Endothelial cell of umbilical vein (primary cell): ENCODE measurements around the gene ENDOD1. TPM values are rescaled to one million over a fixed set of nuclear protein-coding genes. Genes with fewer than 3 reads are reported as not detected.

Experiments used
- BruUV-seq: library from RNA; stranded (reverse); fragments of 400-500 nt; replicated peaks from 2 replicates; lab custom pipeline; 2021; lab: Mats Ljungman, UMichigan
- CTCF ChIA-PET: fragments of 300-600, 350-600 bp; sonication (Branson Sonifier 250); formaldehyde crosslinking; loops from one replicate; lab custom pipeline; 2021; ENCODE audit warnings: antibody characterized with exemption, inconsistent platforms; lab: Charles Lee
- POLR2A ChIA-PET: fragments of 300-600, 350-600 bp; sonication (Branson Sonifier 250); formaldehyde crosslinking; loops from one replicate; lab custom pipeline; 2021; ENCODE audit warnings: antibody characterized with exemption, inconsistent platforms; lab: Charles Lee
- DNase-seq: peaks from one replicate; pipeline ENCODE4 v3.0.0-alpha.2; 2011; ENCODE audit warnings: low read depth, low spot score
- FAIRE-seq: peaks from 2 replicates; lab custom pipeline; 2011; peaks lifted over from hg19 to GRCh38; lab: Jason Lieb, UNC
- H2AFZ ChIP-seq: 2 replicates; pipeline ENCODE4 v1.6.0; 2012; ENCODE audit warnings: low read depth, low read length, control low read depth, inconsistent platforms
- H3K27ac ChIP-seq: 2 replicates; pipeline ENCODE4 v1.5.1; 2011; ENCODE audit warnings: low read depth, mild to moderate bottlenecking, control low read depth, low read length, moderate library complexity; ENCODE audit not compliant: insufficient read depth
- H3K27me3 ChIP-seq, 2 experiments: 2 replicates each; pipeline versions ENCODE4 v1.6.0 to v1.6.1; 2011; ENCODE audit warnings: low read length in 2 of 2, mixed read lengths in 1 of 2; ENCODE audit not compliant: control insufficient read depth in 2 of 2, insufficient read depth in 2 of 2
- H3K36me3 ChIP-seq, 2 experiments: 2 replicates in 1 of 2; 3 replicates in 1 of 2; pipeline ENCODE4 v1.5.1; 2011; ENCODE audit warnings: low read length in 2 of 2, mild to moderate bottlenecking in 1 of 2, moderate library complexity in 1 of 2; ENCODE audit not compliant: control insufficient read depth in 2 of 2, insufficient read depth in 2 of 2; ENCODE audit errors: extremely low read depth in 1 of 2
- H3K4me1 ChIP-seq: 3 replicates; pipeline ENCODE4 v1.5.1; 2011; ENCODE audit warnings: mild to moderate bottlenecking, low read length; ENCODE audit not compliant: control insufficient read depth, insufficient read depth; ENCODE audit errors: extremely low read depth
- H3K4me2 ChIP-seq: 2 replicates; pipeline ENCODE4 v1.6.1; 2011; ENCODE audit warnings: low read length, control low read depth, mixed read lengths; ENCODE audit not compliant: insufficient read depth
- H3K4me3 ChIP-seq, 3 experiments: fragments of 200-600 bp in 1 of 3; sonication (generic), shearing (Covaris generic) in 1 of 3; replicated peaks in 1 of 3; 2 replicates each; pipeline ENCODE4 v1.5.1; 2011 to 2016; ENCODE audit warnings: control low read depth in 3 of 3, low read length in 3 of 3, mild to moderate bottlenecking in 2 of 3, inconsistent platforms in 1 of 3, low read depth in 1 of 3, moderate library complexity in 1 of 3; ENCODE audit not compliant: insufficient read depth in 1 of 3
- H3K79me2 ChIP-seq: 2 replicates; pipeline ENCODE4 v1.6.0; 2012; ENCODE audit warnings: low read length, inconsistent platforms; ENCODE audit not compliant: control insufficient read depth, insufficient read depth
- H3K9ac ChIP-seq: replicated peaks from 2 replicates; pipeline ENCODE3; 2011; ENCODE audit warnings: low read length, control low read depth; ENCODE audit not compliant: insufficient read depth; ENCODE audit errors: extremely low read depth
- H3K9me1 ChIP-seq: replicated peaks from 3 replicates; pipeline ENCODE4 v1.6.0; 2011; ENCODE audit warnings: mild to moderate bottlenecking, low read length; ENCODE audit not compliant: control insufficient read depth, insufficient read depth; ENCODE audit errors: extremely low read depth
- H3K9me3 ChIP-seq: replicated peaks from 2 replicates; pipeline ENCODE4 v1.5.1; 2012; ENCODE audit warnings: low read length, inconsistent platforms; ENCODE audit not compliant: control insufficient read depth, insufficient read depth
- H4K20me1 ChIP-seq: replicated peaks from 2 replicates; pipeline ENCODE3; 2011; ENCODE audit warnings: mild to moderate bottlenecking, low read length; ENCODE audit not compliant: control insufficient read depth, insufficient read depth; ENCODE audit errors: extremely low read depth
- EZH2 ChIP-seq: IDR thresholded peaks from 2 replicates; pipeline ENCODE4 v1.6.1; 2012; ENCODE audit warnings: borderline replicate concordance, low read depth, mild to moderate bottlenecking, moderate library complexity, low read length, inconsistent platforms; ENCODE audit not compliant: severe bottlenecking
- FOS ChIP-seq: IDR thresholded peaks from 2 replicates; pipeline ENCODE4 v1.6.1; 2011; ENCODE audit warnings: mild to moderate bottlenecking, low read length, moderate library complexity, borderline replicate concordance; ENCODE audit not compliant: insufficient read depth
- GATA2 ChIP-seq: IDR thresholded peaks from 2 replicates; pipeline ENCODE4 v1.7.0; 2011; ENCODE audit warnings: low read depth, mild to moderate bottlenecking, moderate library complexity, mixed read lengths, low read length; ENCODE audit not compliant: insufficient read length, insufficient read depth
- JUN ChIP-seq: IDR thresholded peaks from 2 replicates; pipeline ENCODE4 v1.6.1; 2011; ENCODE audit warnings: borderline replicate concordance, low read depth; ENCODE audit not compliant: insufficient read length, insufficient read depth
- MYC ChIP-seq: IDR thresholded peaks from one replicate; pipeline ENCODE4 v1.6.1; 2011; ENCODE audit warnings: mild to moderate bottlenecking, low read depth, low read length
- POLR2A ChIP-seq: IDR thresholded peaks from 2 replicates; pipeline ENCODE4 v1.6.1; 2012; ENCODE audit warnings: low read depth, mild to moderate bottlenecking, control low read depth, low read length
- POLR2AphosphoS5 ChIP-seq: IDR thresholded peaks from 2 replicates; pipeline ENCODE4 v1.6.1; 2012; ENCODE audit warnings: low read depth, mild to moderate bottlenecking, control low read depth, low read length, moderate library complexity; ENCODE audit not compliant: insufficient read depth
- dilution Hi-C: fragments of 300-500 bp; cut with MboI; formaldehyde crosslinking; loops from one replicate; pipeline ENCODE4 v1.15.0; 2019; ENCODE audit warnings: low sequenced_read_pairs; ENCODE audit not compliant: extremely low pct_ligation_motif_present
- intact Hi-C: fragments of 100-400 bp; cut with micrococcal nuclease; formaldehyde crosslinking; loops from one replicate; pipeline ENCODE4 v1.10.0; 2022
- polyA plus RNA-seq, 4 experiments: library from polyadenylated mRNA; depleted of rRNA in 3 of 4; stranded (reverse) in 3 of 4; unstranded in 1 of 4; fragments of >200 nt; gene quantifications; 2 replicates each; pipeline versions ENCODE4 v1.2.1 to v1.2.3, GENCODE V29; 2011 to 2012; ENCODE audit warnings: missing spikeins in 1 of 4
- total RNA-seq: library from RNA; stranded (reverse); gene quantifications from 2 replicates; pipeline ENCODE4 v1.2.3, GENCODE V29; 2021
- TF ChIP-seq, protein P1 (sequence below): IDR thresholded peaks from 2 replicates; pipeline ENCODE4 v1.6.1; 2011; ENCODE audit not compliant: insufficient read depth, insufficient read length
- TF ChIP-seq, protein P2 (sequence below), 2 donors: IDR thresholded peaks; 1 replicate in 1 of 2; 2 replicates in 1 of 2; pipeline ENCODE4 v1.5.1; 2011; ENCODE audit warnings: low read length in 2 of 2, mild to moderate bottlenecking in 2 of 2, moderate library complexity in 2 of 2, control low read depth in 1 of 2, inconsistent platforms in 1 of 2, low read depth in 1 of 2; ENCODE audit not compliant: insufficient read depth in 1 of 2; ENCODE audit errors: extremely low read depth in 1 of 2

Gene ENDOD1
- total and polyA plus RNA-seq, 2 donors (not counting 3 experiments of a cell fraction or from before 2014, with no cell fraction given) = 10.5 to 20.5 TPM

DNA sequence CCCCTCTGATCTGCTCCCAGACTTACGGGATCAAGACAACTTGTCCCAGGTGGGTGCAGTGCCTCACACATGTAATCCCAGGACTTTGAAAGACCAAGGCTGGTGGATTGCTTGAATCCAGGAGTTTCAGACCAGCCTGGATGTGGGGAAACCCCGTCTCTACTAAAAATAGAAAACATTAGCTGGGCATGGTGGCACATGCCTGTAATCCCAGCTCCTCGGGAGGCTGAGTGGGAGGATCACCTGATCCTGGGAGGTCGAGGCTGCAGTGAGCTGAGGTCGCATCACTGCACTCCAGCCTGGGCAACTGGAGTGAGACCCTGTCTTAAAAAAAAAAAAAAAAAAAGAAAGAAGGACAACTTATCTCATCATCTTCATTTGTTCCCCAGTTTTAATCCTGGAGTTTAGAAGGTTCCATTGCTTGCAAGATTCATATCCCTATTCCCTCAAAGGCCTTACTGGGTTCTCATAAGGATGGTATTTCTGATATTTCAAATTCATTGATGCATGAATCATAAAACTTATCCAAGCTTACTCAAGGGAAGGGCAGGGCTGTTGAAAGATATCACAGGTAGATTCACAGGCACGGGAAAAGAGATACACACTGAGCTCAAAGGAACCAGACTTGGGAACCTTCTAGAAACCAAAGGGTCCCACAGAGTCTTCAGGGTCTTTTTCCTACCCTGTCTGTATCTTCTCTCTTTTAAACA lies 14.6 kb downstream of the ENDOD1 start:
- no peaks in the 10 kb centered on the region for H3K9me1 ChIP-seq
- TF ChIP-seq POLR2AphosphoS5 (no peak), EZH2 (no peak), MYC (no peak), POLR2A (no peak), JUN (no peak), FOS (no peak), GATA2 (no peak)
- TF ChIP-seq, protein P1, sequence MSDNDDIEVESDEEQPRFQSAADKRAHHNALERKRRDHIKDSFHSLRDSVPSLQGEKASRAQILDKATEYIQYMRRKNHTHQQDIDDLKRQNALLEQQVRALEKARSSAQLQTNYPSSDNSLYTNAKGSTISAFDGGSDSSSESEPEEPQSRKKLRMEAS = no peak
- TF ChIP-seq, protein P2, sequence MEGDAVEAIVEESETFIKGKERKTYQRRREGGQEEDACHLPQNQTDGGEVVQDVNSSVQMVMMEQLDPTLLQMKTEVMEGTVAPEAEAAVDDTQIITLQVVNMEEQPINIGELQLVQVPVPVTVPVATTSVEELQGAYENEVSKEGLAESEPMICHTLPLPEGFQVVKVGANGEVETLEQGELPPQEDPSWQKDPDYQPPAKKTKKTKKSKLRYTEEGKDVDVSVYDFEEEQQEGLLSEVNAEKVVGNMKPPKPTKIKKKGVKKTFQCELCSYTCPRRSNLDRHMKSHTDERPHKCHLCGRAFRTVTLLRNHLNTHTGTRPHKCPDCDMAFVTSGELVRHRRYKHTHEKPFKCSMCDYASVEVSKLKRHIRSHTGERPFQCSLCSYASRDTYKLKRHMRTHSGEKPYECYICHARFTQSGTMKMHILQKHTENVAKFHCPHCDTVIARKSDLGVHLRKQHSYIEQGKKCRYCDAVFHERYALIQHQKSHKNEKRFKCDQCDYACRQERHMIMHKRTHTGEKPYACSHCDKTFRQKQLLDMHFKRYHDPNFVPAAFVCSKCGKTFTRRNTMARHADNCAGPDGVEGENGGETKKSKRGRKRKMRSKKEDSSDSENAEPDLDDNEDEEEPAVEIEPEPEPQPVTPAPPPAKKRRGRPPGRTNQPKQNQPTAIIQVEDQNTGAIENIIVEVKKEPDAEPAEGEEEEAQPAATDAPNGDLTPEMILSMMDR (IDR thresholded peaks at IDR 0.05; ENCODE audit: extremely low read depth in 1 of 2, insufficient read depth in 1 of 2, low read depth in 1 of 2, low read length in 2 of 2) = no peak
- no peaks in the 10 kb centered on the region for H3K27me3 ChIP-seq
- ChIA-PET CTCF (interaction anchor here (2.2 kb wide), 1 partner anchor 11 kb away, joined by 8 read pairs; no protein-coding TSS in a partner anchor), POLR2A (no interaction called here)
- FAIRE-seq = no peak
- no peak overlapping the region for H2AFZ ChIP-seq
- no TSS peak for BruUV-seq
- no peak overlapping the region for H3K27ac ChIP-seq
- H3K4me2 ChIP-seq = no peak overlapping the region
- H4K20me1 ChIP-seq = no peaks in the 10 kb centered on the region
- peaks cover 20% of the 10 kb centered on the region for H3K4me1 ChIP-seq
- no peak for DNase-seq
- no peak overlapping the region for H3K9ac ChIP-seq
- H3K4me3 ChIP-seq = no peak overlapping the region
- intact Hi-C loops (no loop called here), dilution Hi-C loops (no loop called here)
- H3K9me3 ChIP-seq = no peaks in the 10 kb centered on the region
- H3K36me3 ChIP-seq = no peaks in the 10 kb centered on the region
- no peaks in the 10 kb centered on the region for H3K79me2 ChIP-seq
